Aorta (tissue), 5 donors: ENCODE measurements around the gene SUPT20H. TPM values are rescaled to one million over a fixed set of nuclear protein-coding genes. Genes with fewer than 3 reads are reported as not detected.
A peak's percentile ranks its signal among the peaks of the same experiment; 100 is the strongest.

Experiments used
- ATAC-seq: fragments of 200-7000 bp; cut with Tn5 transposase; one replicate; pipeline ENCODE4 v1.9.1; 2022; ENCODE audit warnings: moderate library complexity; ENCODE audit not compliant: low FRiP score
- DNase-seq, 2 donors: peaks; one replicate each; pipeline ENCODE4 v3.0.0-alpha.2; 2020
- H3K27ac ChIP-seq, 2 donors: one replicate each; pipeline ENCODE4 v1.5.1; 2013; ENCODE audit warnings: low read length in 2 of 2, mild to moderate bottlenecking in 2 of 2, moderate library complexity in 2 of 2, control low read depth in 1 of 2, inconsistent platforms in 1 of 2, low read depth in 1 of 2
- H3K27me3 ChIP-seq, 2 donors: one replicate each; pipeline ENCODE4 v1.6.1; 2013; ENCODE audit warnings: control low read depth in 1 of 2, low read length in 1 of 2, mild to moderate bottlenecking in 1 of 2, moderate library complexity in 1 of 2; ENCODE audit not compliant: insufficient read depth in 2 of 2, control insufficient read depth in 1 of 2
- H3K36me3 ChIP-seq, 2 donors: one replicate each; pipeline ENCODE4 v1.6.1; 2013; ENCODE audit warnings: control low read depth in 1 of 2, low read length in 1 of 2, mild to moderate bottlenecking in 1 of 2; ENCODE audit not compliant: insufficient read depth in 2 of 2, control insufficient read depth in 1 of 2
- H3K4me1 ChIP-seq, 2 donors: one replicate each; pipeline ENCODE4 v1.6.1; 2013; ENCODE audit warnings: low read length in 2 of 2, control low read depth in 1 of 2, mild to moderate bottlenecking in 1 of 2, moderate library complexity in 1 of 2; ENCODE audit not compliant: insufficient read depth in 2 of 2, control insufficient read depth in 1 of 2
- H3K4me3 ChIP-seq, 2 donors: one replicate each; pipeline ENCODE4 v1.5.1; 2013; ENCODE audit warnings: low read length in 2 of 2, control low read depth in 1 of 2, mild to moderate bottlenecking in 1 of 2
- H3K9me3 ChIP-seq: one replicate; pipeline ENCODE4 v1.6.1; 2013; ENCODE audit warnings: mild to moderate bottlenecking, low read length; ENCODE audit not compliant: control insufficient read depth
- WGBS, 2 donors: extraction: QIAGEN DNeasy Blood & Tissue Kit; methylation state at CpG; one replicate each; pipeline ENCODE4 v1.1.7; 2013; 5-methylcytosine and 5-hydroxymethylcytosine counted together
- intact Hi-C, 2 donors: fragments of 100-400 bp; cut with DNase I; formaldehyde crosslinking; loops; one replicate each; pipeline versions ENCODE4 v1.14.2 to v1.15.0; 2022
- polyA plus RNA-seq, 2 donors: library from polyadenylated mRNA; stranded (reverse); fragments of 200-250 nt; gene quantifications; one replicate each; pipeline ENCODE4 v1.2.3, GENCODE V29; 2013
- total RNA-seq, 2 donors: library from RNA; stranded (reverse); fragmentation: NEBNext Ultra II Directional; extraction: Animal tissue kit (Norgen Biotek cat#: 25700); gene quantifications; one replicate each; pipeline ENCODE4 v1.2.1, GENCODE V29; 2021
- donor health status: healthy with polysubstance abuse.
- donor health status: Bipolar disorder and iron deficiency.
- donor health status: DM: no; HTN: no; CAD: no.
- donor health status: DM: no; HTN: no; CAD: no.
- donor health status: DM: yes; HTN: yes; CAD: no.

Gene SUPT20H
- total and polyA plus RNA-seq, 4 donors, result 11.4 to 65.1 (median 42.1) TPM

GRCh38 chr13:36981156-36981743 lies 78.2 kb downstream of the SUPT20H start:
- DNase-seq (no peak), ATAC-seq (peak; percentile 69)
- intact Hi-C loops, result loop anchor here in 1 of 2 donors (2.0 kb wide), 1 partner anchor 122 kb away; no protein-coding TSS in a partner anchor
- H3K4me3 ChIP-seq, result no peak overlapping the region
- no peaks in the 10 kb centered on the region for H3K27me3 ChIP-seq
- H3K27ac ChIP-seq, result no peak overlapping the region
- no peaks in the 10 kb centered on the region for H3K4me1 ChIP-seq
- H3K9me3 ChIP-seq, result no peaks in the 10 kb centered on the region
- peaks cover 0 to 8% of the 10 kb centered on the region in 2 donors for H3K36me3 ChIP-seq
- WGBS, 2 donors, result 16 to 18% methylated on average over 6 of the region's 6 CpGs

GRCh38 chr13:36979361-36980050 lies 80.0 kb downstream of the SUPT20H start:
- H3K4me1 ChIP-seq, result no peaks in the 10 kb centered on the region
- whole genome bisulfite sequencing, 2 donors, result 82 to 84% methylated on average over 7 of the region's 7 CpGs

GRCh38 chr13:36975172-36975571 lies 84.3 kb downstream of the SUPT20H start:
- H3K4me3 ChIP-seq, result no peak overlapping the region
- H3K27ac ChIP-seq, result no peak overlapping the region
- no peaks in the 10 kb centered on the region for H3K27me3 ChIP-seq
- 97 to 100% methylated on average over 1 of the region's 1 CpG for WGBS, 2 donors
- ATAC-seq (no peak), DNase-seq (no peak)
- intact Hi-C loops, result no loop called here
- no peaks in the 10 kb centered on the region for H3K4me1 ChIP-seq
- no peaks in the 10 kb centered on the region for H3K9me3 ChIP-seq
- H3K36me3 ChIP-seq, result no peaks in the 10 kb centered on the region

More at GRCh38 chr13:36979361-36980050, 80.0 kb downstream of the SUPT20H start:
- intact Hi-C loops, result loop anchor here in 1 of 2 donors (2.0 kb wide), 1 partner anchor 121 kb away; no protein-coding TSS in a partner anchor
- no peak for ATAC-seq
- Histone ChIP-seq H3K27me3 (no peaks in the 10 kb centered on the region), H3K4me3 (no peak overlapping the region), H3K9me3 (no peaks in the 10 kb centered on the region), H3K36me3 (peaks cover 0 to 4% of the 10 kb centered on the region in 2 donors), H3K27ac (no peak overlapping the region)
- no peak for DNase-seq

- Histone ChIP-seq H3K4me1 (no peaks in the 10 kb centered on the region), H3K27ac (no peak overlapping the region), H3K9me3 (no peaks in the 10 kb centered on the region), H3K4me3 (no peak overlapping the region), H3K27me3 (no peaks in the 10 kb centered on the region), H3K36me3 (no peaks in the 10 kb centered on the region)
- DNase-seq (no peak), ATAC-seq (no peak)
- WGBS, 2 donors, result 96% methylated on average over 5 of the region's 5 CpGs
- intact Hi-C loops, result no loop called here
Measured at GRCh38 chr13:36973621-36974295, 85.7 kb downstream of the SUPT20H start.

- Histone ChIP-seq H3K4me3 (no peak overlapping the region), H3K27ac (no peak overlapping the region), H3K4me1 (no peaks in the 10 kb centered on the region), H3K27me3 (no peaks in the 10 kb centered on the region), H3K36me3 (no peaks in the 10 kb centered on the region), H3K9me3 (no peaks in the 10 kb centered on the region)
- DNase-seq (no peak), ATAC-seq (no peak)
- WGBS, 2 donors, result 99 to 100% methylated on average over 1 of the region's 1 CpG
- intact Hi-C loops, result no loop called here
Measured at GRCh38 chr13:36973009-36973408, 86.5 kb downstream of the SUPT20H start.

- peaks cover 5 to 6% of the 10 kb centered on the region in 2 donors for H3K36me3 ChIP-seq
- no peak overlapping the region for H3K27ac ChIP-seq
- WGBS, 2 donors, result 88 to 91% methylated on average over 4 of the region's 4 CpGs
Measured at GRCh38 chr13:36966404-36966803, 93.1 kb downstream of the SUPT20H start.

GRCh38 chr13:36965767-36966166 lies 93.7 kb downstream of the SUPT20H start:
- no peak overlapping the region for H3K4me3 ChIP-seq
- intact Hi-C loops, result loop anchor here in 1 of 2 donors (5.0 kb wide), 1 partner anchor 48 kb away; no protein-coding TSS in a partner anchor

More at GRCh38 chr13:36966404-36966803, 93.1 kb downstream of the SUPT20H start:
- Histone ChIP-seq H3K27me3 (no peaks in the 10 kb centered on the region), H3K4me3 (no peak overlapping the region), H3K9me3 (no peaks in the 10 kb centered on the region), H3K4me1 (no peaks in the 10 kb centered on the region)
- intact Hi-C loops, result loop anchor here in 1 of 2 donors (5.0 kb wide), 1 partner anchor 49 kb away; no protein-coding TSS in a partner anchor
- DNase-seq, result no peak
- no peak for ATAC-seq

GRCh38 chr13:36959456-36960116 lies 99.9 kb downstream of the SUPT20H start:
- Histone ChIP-seq H3K4me3 (no peak overlapping the region), H3K27ac (no peak overlapping the region), H3K36me3 (peaks cover 5 to 6% of the 10 kb centered on the region in 2 donors), H3K9me3 (no peaks in the 10 kb centered on the region), H3K4me1 (no peaks in the 10 kb centered on the region), H3K27me3 (no peaks in the 10 kb centered on the region)
- 29 to 36% methylated on average over 2 of the region's 2 CpGs for WGBS, 2 donors
- ATAC-seq (peak; percentile 80), DNase-seq (no peak)
- intact Hi-C loops, result loop anchor here in 1 of 2 donors (5.0 kb wide), 1 partner anchor 37 kb away; the partner anchor contains the start of gene SMAD9

More at GRCh38 chr13:36965767-36966166, 93.7 kb downstream of the SUPT20H start:
- Histone ChIP-seq H3K27me3 (no peaks in the 10 kb centered on the region), H3K4me1 (no peaks in the 10 kb centered on the region), H3K27ac (no peak overlapping the region), H3K36me3 (peaks cover 5 to 6% of the 10 kb centered on the region in 2 donors), H3K9me3 (no peaks in the 10 kb centered on the region)
- DNase-seq (no peak), ATAC-seq (no peak)
- 47 to 57% methylated on average over 2 of the region's 2 CpGs for WGBS, 2 donors
